Cardiac fibroblast (primary cell): ENCODE data around the gene NUP210L.
"Not testable (repeated sequence)": the region's sequence is repeated elsewhere in the genome, so short reads cannot be mapped to it uniquely, and the experiment has no call there.

Experiments used
- DNase-seq, 2 donors: peaks; one replicate each; pipeline versions ENCODE4 v3.0.0 to v3.0.0-alpha.2; 2010; ENCODE audit warnings: low read depth in 2 of 2
- H3K4me3 ChIP-seq, 2 donors: replicated peaks in 1 of 2; 1 replicate in 1 of 2; 2 replicates in 1 of 2; pipeline ENCODE4 v1.5.1; 2011; ENCODE audit warnings: low read depth in 2 of 2, low read length in 2 of 2, mild to moderate bottlenecking in 2 of 2, moderate library complexity in 1 of 2
- TF ChIP-seq, protein P1 (sequence below): IDR thresholded peaks from one replicate; pipeline ENCODE4 v1.5.1; 2011; ENCODE audit warnings: low read depth, mild to moderate bottlenecking, low read length, inconsistent platforms

Gene NUP210L

GRCh38 chr1:154142358-154142757, 12.5 kb downstream of the NUP210L start:
- no peak for DNase-seq
- TF ChIP-seq, protein P1, sequence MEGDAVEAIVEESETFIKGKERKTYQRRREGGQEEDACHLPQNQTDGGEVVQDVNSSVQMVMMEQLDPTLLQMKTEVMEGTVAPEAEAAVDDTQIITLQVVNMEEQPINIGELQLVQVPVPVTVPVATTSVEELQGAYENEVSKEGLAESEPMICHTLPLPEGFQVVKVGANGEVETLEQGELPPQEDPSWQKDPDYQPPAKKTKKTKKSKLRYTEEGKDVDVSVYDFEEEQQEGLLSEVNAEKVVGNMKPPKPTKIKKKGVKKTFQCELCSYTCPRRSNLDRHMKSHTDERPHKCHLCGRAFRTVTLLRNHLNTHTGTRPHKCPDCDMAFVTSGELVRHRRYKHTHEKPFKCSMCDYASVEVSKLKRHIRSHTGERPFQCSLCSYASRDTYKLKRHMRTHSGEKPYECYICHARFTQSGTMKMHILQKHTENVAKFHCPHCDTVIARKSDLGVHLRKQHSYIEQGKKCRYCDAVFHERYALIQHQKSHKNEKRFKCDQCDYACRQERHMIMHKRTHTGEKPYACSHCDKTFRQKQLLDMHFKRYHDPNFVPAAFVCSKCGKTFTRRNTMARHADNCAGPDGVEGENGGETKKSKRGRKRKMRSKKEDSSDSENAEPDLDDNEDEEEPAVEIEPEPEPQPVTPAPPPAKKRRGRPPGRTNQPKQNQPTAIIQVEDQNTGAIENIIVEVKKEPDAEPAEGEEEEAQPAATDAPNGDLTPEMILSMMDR, result no peak
- H3K4me3 ChIP-seq, result no peak overlapping the region

DNA sequence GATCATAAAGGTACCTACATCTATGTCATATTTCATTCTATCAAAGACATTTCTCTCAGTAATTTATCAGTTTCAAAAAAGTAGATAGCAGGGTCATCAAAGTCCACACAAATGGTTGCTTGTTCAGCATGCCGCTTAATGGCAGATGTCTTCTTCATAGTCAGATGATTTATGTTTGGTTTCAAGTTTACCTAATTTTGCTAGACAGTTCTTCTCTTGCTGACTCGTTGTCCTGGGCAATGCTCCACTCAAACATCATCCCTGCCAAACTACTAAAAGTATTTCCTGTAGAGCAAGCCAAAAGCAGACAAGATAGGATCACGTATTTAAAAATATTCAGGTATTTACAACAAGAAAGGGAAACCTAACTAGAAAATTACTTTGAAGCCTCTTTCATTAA, 13.6 kb downstream of the NUP210L start:
- TF ChIP-seq, protein P1, result no peak
- peak; percentile 49 to 64 for DNase-seq
- no peak overlapping the region for H3K4me3 ChIP-seq

DNA sequence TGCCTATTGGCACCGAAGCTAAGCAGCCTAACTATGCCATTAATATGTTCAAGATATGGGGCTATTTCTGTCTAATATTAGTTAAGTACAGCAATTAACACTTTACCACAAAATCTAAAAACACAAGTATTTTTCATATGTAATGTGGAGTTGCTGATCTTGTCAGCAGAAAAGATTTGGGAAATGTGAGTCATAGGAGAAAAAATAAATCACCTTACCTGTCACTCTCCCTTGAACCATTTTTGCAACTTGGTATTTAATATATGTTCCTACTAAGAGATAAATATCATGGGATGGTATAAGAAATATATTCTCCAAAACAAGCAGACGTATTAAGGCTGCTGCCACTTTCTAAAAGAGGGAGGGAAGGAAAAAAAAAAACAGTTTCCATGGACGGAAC, 17.0 kb downstream of the NUP210L start:
- DNase-seq, result no peak
- H3K4me3 ChIP-seq, result no peak overlapping the region
- TF ChIP-seq, protein P1, result no peak

GRCh38 chr1:154133256-154133655, 21.6 kb downstream of the NUP210L start:
- no peak for DNase-seq
- TF ChIP-seq, protein P1, result no peak
- H3K4me3 ChIP-seq, result no peak overlapping the region

GRCh38 chr1:154129391-154129970, 25.4 kb downstream of the NUP210L start:
- DNase-seq, result peak in 1 of 2 donors; percentile 20
- TF ChIP-seq, protein P1, result no peak
- H3K4me3 ChIP-seq, result no peak overlapping the region

DNA sequence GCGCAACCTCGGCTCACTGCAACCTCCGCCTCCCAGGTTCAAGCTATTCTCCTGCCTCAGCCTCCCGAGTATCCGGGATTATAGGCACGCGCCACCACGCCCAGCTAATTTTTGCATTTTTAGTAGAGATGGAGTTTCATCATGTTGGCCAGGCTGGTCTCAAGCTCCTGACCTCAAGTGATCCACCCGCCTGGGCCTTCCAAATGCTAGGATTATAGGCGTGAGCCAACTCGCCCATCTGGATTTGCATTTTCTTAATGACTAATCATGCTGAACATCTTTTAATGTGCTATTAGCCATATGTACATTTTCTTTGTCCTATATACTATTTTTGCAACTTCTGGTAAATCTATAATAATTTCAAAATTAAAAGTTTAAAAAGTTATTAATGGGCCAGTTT, 31.7 kb downstream of the NUP210L start:
- not testable (repeated sequence) for DNase-seq, H3K4me3 ChIP-seq

DNA sequence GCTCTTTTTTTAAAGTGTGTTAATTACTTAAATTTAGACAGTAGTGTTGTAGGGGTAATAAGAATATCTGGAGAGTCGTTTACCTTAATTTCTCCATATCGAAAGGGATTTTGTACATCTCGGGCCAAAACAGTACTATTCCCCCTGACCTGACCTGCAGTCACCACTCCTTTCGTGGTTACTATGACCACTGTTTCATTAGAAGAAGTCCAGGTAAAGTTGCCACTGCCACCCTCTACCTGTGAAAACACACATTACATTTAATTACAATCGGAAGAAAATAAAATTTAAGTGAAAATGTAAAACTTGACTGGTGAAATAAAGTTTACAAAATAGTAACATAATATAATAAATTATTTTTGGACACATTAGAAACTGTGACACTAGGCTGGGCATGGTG, 37.2 kb downstream of the NUP210L start:
- DNase-seq, result no peak
- no peak overlapping the region for H3K4me3 ChIP-seq
- TF ChIP-seq, protein P1, result no peak
